Kidney capillary endothelial cell (primary cell): ENCODE results near the gene ZCCHC14.
"Not testable (repeated sequence)": the region's sequence is repeated elsewhere in the genome, so short reads cannot be mapped to it uniquely, and the experiment has no call there.

Source experiments
- DNase-seq: peaks from one replicate; pipeline ENCODE4 v3.0.0-alpha.2; 2018; ENCODE audit warnings: low spot score

Gene ZCCHC14

DNA sequence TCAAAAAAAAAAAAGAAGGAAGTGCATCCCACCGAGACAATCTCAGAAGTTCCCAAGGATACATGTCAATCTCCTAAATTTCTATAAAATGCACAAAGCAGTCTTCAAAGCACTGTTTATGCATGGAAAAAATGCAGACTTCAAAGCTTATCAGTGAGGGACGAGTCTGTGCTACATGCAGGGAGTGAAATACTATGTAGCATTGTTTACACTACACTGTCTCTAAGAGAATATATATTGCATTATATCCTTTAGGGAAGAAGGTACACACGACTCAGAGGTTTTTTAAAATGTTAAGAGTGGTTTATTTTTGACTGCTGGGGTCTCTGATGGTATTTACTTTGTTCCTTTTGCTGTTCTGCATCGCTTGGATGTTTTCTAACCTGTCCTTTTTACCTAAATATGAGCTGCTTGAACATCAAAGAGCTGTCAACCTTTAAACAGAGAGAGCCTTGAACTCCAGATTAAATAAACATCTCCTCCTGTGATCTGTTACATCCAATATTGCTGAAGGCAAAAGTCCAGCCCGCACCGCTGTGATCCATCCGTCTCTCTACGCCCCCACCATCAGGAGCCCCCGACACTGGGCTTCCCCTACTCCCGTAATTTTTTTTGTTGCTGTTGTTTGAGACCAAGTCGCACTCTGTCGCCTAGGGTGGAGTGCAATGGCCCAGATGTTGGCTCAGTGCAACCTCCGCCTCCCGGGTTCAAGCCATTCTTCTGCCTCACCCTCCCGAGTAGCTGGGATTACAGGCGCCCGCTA lies 110.6 kb downstream of the ZCCHC14 start:
- DNase-seq, result no peak

DNA sequence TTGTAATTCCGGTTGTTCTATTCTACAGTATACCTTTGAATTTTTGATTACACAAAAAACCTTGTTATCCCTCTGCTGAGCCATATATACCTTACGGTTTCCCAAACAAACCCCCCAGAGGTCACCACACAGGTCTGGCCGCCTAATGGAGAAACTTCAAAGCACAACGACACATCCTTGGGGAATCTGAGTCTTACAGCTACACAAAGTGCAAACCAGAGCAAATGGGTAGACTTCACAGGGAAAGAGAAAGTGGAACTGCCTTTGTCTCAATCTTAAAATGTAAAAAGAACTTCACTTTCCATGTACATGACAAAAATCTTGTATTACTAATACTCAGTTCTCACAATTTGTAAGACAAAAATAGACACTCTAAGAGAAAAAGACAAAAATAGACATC lies 111.9 kb downstream of the ZCCHC14 start:
- no peak for DNase-seq

DNA sequence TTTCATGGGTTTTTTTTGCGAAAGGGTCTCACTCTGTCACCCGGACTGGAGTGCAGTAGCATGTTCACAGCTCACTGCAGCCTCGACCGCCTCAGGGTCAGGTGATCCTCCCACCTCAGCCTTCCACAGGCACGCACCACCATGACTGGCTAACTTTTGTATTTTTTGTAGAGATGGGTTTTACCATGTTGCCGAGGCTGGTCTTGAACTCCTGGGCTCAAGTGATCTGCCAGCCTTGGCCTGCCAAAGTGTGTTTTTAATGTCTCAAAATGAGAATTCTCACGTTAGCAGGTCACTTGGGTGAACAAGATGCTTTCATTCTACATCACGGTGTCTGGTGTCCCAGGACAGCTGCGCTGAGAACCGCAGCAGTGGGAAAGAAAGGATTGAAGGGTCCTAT lies 112.4 kb downstream of the ZCCHC14 start:
- no peak for DNase-seq

DNA sequence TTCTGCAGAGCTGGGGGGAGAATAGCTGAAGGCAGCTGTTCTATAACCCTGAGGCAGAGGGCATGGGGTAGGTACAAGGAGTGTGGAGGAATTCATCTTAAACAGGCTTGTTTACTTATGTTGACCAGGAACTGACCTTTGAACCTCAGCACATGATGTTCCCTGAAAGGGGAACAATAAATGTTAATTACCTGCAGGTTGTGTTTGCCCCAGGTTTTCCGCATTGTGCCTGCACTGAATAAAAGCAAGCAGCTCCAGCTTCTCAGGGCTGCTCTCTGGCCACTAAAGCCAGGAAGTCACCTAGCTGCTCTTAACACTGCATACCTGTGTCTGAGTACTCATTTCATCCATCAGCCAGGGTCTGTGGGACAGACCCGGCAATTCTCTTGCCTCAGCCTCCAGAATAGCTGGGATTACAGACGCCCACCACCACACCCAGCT lies 113.5 kb downstream of the ZCCHC14 start:
- not testable (repeated sequence) for DNase-seq

DNA sequence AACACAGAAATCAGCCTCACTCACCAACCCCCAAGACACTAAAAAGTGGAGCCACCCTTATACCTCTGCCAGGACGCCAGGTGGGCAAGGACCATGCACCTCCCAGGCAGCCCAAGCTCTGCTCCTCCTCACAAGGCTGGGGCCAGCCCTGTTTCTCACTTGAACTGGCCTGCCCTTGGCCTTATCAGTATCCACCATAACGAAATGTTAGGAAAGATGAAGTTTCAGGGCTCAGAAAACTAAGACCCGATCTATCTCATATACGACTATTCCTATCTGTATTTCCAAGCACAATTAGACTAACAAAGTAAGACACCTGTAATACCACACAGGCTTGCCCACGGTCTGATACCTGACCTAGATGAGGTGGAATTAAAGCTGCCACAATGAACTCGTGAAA lies 116.2 kb downstream of the ZCCHC14 start:
- DNase-seq, result no peak

DNA sequence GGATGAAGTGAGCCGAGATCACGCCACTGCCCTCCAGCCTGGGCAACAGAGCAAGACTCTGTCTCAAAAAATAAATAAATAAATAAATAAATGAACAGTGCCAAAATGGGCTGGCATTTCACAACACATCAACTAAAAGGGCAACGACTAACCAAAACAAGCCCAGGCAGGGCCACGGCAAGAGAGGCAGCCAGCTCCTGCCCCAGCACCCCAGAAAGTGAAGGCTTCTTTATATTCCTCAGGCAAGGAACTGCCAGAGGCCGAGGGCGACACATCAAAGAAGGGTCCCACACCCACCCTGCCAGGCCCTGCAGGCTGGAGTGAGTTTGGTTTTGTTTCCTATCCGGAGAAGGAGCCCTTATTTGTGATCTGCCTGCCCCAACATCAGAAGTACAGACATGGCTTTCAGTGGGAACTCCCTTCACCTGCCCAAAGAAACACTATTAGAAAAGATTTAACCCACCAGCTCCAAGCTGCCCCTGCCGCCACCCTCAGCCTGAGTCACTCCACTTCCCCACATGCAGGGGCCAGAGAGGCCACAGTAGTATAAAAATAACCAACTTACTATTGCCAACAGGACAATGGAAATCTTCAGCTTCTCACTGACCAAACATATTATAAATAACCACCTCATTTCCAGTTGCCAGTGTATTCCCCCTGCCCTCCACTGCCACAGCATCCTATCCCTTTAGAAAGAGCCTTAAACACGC lies 117.2 kb downstream of the ZCCHC14 start:
- DNase-seq, result peak; percentile 80

DNA sequence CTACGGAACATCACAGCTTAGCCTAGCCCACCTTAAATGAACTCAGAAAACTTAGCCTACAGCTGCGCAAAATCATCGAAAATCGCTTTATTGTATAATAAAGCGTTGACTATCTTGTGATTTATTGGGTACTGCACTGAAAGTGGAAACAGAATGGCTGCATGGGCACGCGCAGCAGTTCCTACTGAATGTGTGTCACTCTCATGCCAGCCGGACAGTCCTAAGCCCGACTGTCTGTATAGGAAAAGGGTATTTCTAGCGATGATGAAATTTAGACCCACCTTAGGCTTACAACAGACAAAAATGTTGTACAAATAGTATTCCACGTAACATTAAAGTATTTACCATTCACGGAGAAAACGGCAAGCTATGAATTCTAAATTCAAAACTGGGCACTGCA lies 118.5 kb downstream of the ZCCHC14 start:
- no peak for DNase-seq

DNA sequence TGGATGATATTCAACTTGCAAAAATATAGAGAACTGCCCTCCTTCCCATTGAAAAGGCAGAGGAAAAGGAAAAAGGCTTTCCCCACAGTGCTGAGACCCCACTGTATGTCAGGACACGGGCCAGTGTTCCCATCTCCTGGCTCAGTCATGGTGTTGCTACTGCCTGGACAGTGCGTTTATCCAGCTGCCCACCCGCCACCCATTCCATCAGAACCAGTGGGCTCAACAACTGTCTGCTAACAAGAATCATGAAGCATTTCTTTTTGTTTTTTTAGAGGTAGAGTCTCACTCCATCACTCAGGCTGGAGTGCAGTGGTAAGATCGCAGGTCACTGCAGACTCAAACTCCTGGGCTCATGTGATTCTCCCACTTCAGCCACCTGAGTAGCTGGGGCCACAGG lies 120.5 kb downstream of the ZCCHC14 start:
- DNase-seq, result no peak

DNA sequence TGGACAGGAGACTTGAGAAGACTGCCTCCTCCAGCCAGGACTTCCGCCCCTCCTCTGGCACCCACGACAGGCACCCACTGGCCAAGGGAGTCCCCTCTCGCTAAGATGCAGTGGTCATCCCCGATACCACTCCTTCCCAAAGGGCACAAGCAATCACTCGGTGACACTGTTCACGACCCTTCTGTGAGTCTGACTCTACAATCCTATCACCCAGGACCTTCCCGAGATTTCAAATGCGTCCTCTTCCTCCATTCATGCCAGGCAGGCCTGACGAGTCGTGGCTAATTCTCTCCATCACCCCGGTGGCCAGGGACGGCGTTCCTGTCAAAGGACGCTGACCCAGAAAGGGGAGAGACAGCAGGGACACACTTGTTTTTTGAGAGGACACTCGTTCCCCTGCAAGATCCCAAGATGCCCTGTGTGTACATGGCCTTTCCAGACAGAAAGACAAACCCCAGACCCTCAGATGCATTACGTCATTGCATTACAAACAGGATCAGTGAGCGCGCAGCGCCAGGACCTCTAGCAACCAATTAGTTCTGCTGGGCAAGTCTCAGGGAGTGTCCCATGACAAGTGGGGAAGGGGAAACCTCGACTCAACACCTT lies 121.5 kb downstream of the ZCCHC14 start:
- no peak for DNase-seq

DNA sequence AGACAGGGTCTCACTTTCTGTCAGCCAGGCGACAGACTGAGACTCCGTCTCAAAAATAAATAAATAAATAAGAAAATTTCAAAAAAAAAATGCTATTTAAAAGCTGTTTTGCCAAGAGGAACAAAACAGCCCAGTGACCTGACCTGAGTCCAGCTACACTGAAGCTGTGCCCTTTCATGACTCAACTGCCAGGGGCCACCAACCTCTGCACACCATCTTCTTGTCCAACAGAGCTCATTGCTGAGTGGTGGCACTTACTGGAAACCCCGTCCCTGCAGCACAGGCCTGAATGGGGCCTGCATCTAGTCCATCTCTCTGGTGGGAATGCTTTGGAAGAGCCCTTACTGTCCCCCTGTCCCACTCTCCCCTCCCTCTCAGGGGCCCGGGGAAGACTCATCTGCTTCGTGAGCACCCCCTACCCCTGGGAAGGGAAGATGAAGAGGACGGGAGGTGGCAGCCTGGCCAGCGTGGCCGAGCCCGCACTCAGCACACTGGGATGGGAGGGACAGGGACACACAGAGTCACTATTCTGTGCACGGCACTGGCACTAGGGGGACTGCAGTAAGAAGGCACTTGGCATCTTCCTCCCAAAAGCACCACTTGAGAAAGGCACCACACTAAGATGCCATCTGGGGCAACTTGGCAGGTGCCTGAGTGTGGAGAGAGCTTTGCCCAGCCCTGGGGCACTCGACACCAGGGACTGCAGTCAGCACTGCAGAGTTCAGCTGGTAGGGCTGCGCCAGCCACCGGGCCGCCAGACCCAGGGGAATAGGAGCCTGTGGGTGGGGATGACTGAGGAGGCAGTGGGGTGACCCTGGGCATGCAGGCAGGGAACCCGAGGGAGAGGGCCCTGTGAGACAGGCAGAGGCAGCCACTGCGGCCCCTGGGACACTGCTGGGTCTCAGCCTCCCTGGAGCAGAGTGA lies 122.8 kb downstream of the ZCCHC14 start:
- no peak for DNase-seq

DNA sequence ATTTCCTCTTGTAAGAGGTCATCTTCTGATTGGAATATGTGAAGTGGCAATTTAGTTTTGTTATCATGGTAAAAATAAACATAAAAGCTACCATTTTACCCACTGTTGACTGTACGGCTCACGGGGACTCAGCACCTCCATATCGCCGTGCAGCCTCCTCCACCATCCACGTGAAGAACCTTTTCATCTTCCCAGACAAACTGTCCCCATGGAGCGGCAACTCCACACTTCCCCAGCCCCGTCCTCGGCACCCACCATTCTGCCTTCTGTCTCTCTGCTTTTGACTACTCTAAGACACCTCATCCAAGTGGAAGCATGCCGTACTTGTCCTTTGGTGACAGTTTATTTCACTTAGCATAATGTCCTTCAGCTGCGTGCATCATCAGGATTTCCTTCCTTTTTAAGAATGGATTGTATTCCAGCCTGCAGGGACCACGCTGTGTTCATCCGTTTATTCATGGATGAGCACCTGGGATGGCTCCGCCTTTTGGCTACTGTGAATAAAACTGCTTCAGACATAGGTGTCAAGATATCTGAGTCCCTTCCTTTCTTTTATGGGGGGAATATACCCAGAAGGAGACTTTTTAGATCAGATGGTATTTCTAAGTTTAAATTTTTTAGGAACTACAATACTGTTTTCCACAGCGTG lies 123.6 kb downstream of the ZCCHC14 start:
- peak; percentile 47 for DNase-seq

DNA sequence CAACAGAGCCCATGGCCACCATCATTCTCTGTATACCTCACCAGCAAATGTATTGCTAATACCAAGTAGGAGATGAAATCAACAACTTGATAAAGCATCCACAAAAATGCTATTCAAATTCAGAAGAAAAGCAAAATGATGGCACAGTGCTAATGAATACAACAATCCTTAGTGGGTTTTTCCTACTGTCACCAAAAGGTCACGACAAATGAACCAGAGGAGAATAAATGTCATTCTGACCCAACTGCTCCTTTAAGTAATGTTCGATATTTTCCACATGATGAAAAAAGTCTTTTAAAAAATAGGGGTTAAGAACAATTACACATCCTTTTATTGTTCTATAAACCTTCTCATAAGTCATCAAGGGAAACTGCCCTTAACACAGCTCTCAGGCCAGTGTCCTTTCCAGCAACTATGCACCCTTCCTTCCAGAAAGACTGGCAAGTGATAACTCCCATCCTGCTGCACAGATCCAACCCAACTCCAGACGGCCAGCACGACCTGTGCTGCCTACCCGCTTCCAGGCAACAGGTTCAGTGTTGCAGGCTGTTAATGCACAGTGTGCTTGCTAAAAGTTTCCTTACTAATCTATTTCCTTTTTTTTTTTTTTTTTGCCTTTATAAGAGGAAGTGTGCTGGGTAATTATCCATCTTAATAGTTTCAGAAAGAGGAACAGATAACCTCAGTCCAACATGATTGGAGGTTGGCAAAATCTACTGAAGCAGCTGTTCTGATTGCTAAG lies 124.6 kb downstream of the ZCCHC14 start:
- no peak for DNase-seq

DNA sequence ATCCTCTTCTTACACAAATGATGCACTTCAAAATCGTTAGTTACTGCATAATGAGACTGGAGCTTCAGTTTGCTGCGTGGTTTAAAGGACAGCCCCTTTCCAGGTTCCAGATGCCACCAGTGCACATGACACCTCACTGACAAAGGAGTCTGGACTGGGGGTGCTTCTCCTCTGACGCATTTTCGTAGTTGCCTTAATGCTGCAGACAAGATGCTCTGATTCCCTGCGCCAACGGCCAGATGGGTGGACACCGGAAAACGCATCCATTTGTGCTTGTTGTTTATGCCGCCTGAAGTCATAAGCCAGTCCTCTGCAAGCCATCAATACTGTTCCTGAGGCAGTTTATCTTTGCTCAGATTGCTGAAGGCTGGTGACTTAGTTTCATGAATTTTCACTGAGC lies 125.3 kb downstream of the ZCCHC14 start:
- no peak for DNase-seq

DNA sequence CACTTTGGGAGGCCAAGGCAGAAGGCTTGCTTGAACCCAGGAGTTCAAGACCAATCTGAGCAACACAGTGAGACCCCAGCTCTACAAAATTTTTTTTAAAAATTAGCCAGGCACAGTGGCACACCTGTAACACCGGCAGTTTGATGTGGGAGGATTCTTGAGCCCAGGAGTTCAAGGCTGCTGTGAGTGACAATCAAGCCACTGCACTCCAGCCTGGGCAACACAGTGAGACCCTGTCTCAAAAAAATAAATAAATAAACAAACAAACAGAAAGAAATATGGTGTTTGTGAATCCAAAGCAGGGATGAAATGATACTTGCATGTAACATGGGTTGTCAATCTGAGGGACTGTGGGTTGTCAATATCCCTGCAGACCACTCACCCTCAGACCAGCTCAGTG lies 125.9 kb downstream of the ZCCHC14 start:
- no peak for DNase-seq

DNA sequence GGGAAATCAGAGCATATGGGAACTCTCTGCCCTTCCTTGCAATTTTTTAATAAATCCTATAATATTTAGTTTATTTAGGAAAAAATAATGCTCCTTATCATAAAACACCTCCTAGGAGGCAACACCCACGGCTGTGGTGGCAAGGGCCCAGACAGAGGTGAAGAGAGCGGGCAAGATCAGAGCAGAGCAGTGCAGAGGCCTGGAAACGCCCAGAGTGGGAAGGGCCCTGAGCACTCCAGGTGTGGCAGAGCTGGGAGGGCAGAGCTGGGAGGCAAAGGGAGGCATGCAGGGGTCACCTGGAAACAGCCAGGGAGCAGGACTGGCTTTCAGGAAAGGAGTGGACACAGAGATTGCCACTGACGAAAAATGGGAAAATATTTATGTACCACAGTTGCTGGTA lies 126.5 kb downstream of the ZCCHC14 start:
- no peak for DNase-seq

DNA sequence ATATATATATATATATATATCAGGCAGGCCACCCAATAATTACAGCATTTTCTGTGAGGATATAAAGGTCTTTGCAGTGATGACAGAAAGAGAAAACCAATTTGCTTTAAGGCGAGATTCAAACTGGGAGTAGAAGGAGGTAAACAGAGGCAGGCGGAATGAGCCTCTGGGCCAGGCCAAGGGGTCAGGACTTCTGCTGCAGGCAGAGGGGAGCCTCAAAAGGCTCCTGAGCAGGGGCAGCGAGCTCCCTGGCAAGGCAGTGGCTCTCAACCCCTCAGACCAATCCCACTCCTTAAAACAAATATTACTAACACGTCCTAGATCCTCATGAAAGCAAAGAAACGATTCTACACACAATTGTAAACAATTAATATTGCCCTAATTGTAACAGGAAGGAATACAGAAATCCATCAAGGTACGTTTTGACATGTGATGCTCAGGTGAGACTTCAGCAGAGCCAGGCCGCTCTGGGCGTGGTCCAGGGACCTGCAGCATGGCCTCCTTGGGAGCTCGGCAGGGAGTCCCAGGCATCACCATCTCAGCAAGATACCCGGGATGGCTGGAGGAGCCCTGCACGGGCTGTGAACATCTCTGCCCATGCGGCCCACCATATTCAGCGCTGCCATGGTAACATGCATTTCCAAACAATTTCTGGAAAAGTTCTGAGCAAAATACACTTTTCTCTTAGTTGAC lies 127.7 kb downstream of the ZCCHC14 start:
- DNase-seq, result no peak

DNA sequence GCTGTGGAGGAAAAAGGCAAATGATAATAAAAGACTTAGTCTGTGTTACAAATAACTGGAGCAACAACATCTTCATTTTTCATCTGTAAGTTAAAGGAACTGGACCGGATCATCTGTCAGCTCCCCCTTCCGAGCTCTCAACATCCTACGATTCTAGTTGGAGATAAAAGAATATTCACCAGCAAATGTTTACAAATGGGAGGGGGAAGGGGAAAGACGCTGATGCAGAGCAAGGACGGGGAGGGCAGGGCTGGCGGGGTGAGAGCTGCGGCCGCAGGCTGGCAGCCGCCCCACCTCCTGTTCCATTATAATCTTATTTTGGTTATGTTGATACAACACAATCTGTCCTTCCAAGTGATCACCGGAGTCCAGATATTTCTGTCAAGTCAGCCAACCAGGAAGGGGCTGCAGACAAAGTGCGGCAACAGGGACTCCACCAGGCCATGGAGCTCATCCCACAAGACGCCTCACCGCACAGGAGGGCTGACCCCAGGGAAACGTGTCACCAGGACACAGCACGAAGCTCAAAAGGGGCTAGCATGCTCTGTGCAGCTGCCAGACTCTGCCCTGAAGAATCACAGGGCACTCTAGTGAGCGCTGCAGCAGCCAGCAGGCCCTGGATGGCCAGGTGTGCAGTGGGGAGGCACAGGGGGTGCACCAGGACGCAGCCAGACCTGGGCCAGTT lies 128.9 kb downstream of the ZCCHC14 start:
- DNase-seq, result no peak

DNA sequence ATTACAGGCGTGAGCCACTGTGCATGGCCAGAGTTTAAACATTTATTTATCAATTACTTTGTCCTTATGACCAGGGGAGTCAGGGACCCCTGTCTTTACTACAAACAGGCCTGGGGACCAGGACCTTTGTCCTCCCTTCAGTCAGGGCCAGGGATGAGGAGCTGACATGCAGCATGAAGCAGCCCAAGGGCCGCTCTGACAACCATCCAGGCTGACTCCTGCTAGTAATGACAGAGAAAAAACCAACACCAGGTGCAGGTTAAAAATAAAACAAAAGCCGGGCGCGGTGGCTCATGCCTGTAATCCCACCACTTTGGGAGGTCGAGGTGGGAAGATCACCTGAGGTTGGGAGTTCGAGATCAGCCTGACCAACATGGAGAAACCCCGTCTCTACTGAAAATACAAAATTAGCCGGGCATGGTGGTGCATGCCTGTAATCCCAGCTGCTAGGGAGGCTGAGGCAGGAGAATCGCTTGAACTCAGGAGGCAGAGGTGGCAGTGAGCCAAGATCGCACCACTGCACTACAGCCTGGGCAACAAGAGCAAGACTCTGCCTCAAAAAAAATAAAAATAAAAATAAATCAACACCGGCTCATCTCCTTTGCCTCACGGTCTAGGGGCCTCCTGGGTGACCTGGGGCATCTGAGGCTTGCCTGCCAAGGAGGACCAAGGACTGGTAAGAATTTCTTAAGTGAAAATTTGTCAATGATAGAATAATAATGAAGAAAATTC lies 129.8 kb downstream of the ZCCHC14 start:
- DNase-seq, result not testable (repeated sequence)
